Measurements from ENCODE around the gene CHRNG. TPM values are rescaled to one million over a fixed set of nuclear protein-coding genes. Genes with fewer than 3 reads are reported as not detected.

Gene CHRNG
- total RNA-seq, 2 donors from 2014 or later = not detected

DNA sequence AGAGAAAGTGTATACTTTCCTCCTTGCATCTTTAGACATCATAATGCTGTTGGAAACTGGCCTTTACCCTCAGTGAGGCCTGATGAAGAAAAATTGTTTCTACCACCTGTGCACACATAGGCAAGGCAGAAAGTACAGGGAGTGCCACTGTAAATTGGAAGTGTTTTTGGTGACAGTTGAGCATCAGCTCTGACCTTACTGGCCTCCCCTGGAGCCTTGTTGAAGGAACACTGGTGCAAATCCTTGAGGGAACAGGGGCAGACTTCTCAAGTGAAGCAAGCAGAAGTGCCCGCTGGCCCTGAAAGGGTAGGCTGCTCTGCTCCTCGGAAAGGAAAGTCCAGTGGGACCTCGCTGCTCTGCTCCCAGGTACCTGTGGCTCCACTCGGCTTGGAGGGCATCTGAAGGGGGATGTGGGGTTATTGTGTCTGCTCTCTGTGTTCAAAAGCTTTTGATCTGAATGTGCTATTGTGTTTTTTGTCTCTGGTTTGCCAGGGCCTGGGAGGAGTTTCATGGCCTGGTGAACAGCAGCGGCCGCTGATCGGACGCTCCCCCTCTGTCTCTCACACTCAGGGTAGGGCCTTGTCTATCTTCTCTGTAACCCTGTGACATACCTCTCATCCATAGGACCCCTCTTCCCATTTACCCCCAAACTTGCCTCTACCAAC is 34.4 kb downstream of the CHRNG start:
- Mint-ChIP-seq H3K36me3 (ENCODE audit: low read depth) (peaks cover 10% of the 10 kb centered on the region), H3K4me3 (no peak overlapping the region), H3K27ac (peak overlapping the region; percentile 63)

DNA sequence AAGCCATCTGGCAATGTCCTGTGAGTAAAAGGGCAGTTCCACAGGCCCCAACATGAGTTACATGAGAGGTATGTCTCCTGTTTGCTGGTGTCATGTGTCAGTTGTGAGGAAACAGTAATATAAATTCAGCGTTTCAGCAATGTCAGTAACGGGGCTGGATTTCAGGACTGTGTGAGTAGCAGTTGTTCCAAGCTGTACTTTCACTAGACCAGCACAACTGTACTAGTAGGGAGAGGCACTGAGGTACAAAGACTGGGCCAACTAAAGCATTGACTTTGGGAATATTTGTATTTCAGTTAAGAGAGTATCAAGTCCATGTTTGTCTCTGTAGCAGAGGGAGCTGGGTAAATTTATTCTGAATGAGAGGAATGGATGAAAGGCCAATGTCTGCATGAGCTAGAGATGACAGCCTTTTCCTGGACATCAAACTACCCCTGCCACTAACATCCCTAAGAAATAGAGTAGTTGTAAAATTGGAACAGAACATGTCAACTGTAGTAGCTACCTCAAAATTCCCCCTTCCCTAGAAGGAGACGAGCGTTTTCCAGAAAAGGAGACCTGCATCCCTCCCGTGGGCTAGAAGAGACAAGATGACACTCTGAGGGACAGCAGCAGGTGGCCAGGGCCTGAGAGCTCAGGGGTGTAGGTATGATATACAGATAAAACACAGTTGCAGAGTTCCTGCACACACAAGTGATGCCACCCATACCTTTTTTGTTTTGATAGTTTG is 35.3 kb downstream of the CHRNG start:
- Mint-ChIP-seq H3K27me3 (no peaks in the 10 kb centered on the region), H3K4me1 (peaks cover 4% of the 10 kb centered on the region), H3K27ac (peak overlapping the region; percentile 63), H3K4me3 (no peak overlapping the region), H3K36me3 (ENCODE audit: low read depth) (peaks cover 8% of the 10 kb centered on the region)
- no peaks in the 10 kb centered on the region for H3K9me3 ChIP-seq (ENCODE audit: control insufficient read depth, low read length, poor library complexity, severe bottlenecking)
- no peak for DNase-seq
- ATAC-seq = no peak

More for the DNA sequence above, 34.4 kb downstream of the CHRNG start:
- DNase-seq (no peak), ATAC-seq (no peak)
- no peaks in the 10 kb centered on the region for H3K9me3 ChIP-seq (ENCODE audit: control insufficient read depth, low read length, poor library complexity, severe bottlenecking)
- Mint-ChIP-seq H3K27me3 (no peaks in the 10 kb centered on the region), H3K4me1 (peaks cover 5% of the 10 kb centered on the region)

DNA sequence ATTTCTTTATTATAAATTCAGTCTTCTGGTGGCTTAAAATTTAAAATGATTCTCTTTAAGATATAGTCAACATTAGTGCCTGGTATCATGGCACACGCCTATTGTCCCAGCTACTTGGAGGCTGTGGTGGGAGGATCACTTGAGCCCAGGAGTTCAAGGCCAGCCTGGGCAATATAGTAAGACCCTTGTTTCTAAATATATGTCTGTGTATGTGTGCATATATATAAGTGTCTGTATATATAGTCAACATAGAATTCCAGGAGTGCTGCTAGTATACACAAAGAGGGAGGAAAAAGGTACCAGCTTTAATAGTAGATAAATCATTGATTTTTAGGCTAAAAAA is 35.9 kb downstream of the CHRNG start:
- no peaks in the 10 kb centered on the region for H3K9me3 ChIP-seq (ENCODE audit: control insufficient read depth, low read length, poor library complexity, severe bottlenecking)
- DNase-seq = no peak
- peaks cover 8% of the 10 kb centered on the region for H3K4me1 Mint-ChIP-seq
- ATAC-seq = no peak
- no peak overlapping the region for H3K4me3 Mint-ChIP-seq
- no peaks in the 10 kb centered on the region for H3K27me3 Mint-ChIP-seq
- peaks cover 8% of the 10 kb centered on the region for H3K36me3 Mint-ChIP-seq (ENCODE audit: low read depth)
- H3K27ac Mint-ChIP-seq = no peak overlapping the region

GRCh38 chr2:232576995-232577394 is 37.5 kb downstream of the CHRNG start:
- Mint-ChIP-seq H3K4me3 (no peak overlapping the region), H3K27ac (no peak overlapping the region), H3K27me3 (no peaks in the 10 kb centered on the region), H3K4me1 (peaks cover 8% of the 10 kb centered on the region), H3K36me3 (ENCODE audit: low read depth) (peaks cover 16% of the 10 kb centered on the region)
- ATAC-seq = no peak
- H3K9me3 ChIP-seq (ENCODE audit: control insufficient read depth, low read length, poor library complexity, severe bottlenecking) = no peaks in the 10 kb centered on the region
- no peak for DNase-seq

DNA sequence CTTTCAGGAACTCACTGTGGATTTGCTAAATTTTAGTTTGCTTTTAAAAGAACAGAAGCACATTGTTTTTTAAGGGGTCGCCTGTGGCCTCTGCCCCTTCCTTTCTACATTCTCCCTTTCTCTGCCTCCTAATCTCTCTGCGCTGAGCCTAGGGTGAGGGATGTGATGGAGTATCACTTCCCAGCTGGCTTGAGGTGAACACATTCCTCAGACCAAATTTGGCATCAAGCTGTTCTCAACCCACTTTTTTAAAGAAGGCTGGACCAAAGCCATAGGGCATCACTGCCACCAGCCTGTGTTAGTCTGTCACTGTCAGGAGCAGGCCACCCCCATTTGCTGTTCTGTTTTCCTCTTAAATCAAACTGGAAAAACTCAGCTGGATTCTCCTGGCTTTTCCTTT is 38.3 kb downstream of the CHRNG start:
- H3K27me3 Mint-ChIP-seq = no peaks in the 10 kb centered on the region
- H3K36me3 Mint-ChIP-seq (ENCODE audit: low read depth) = peaks cover 20% of the 10 kb centered on the region
- H3K4me1 Mint-ChIP-seq = peaks cover 8% of the 10 kb centered on the region
- DNase-seq (no peak), ATAC-seq (no peak)
- no peaks in the 10 kb centered on the region for H3K9me3 ChIP-seq (ENCODE audit: control insufficient read depth, low read length, poor library complexity, severe bottlenecking)
- H3K4me3 Mint-ChIP-seq = no peak overlapping the region
- H3K27ac Mint-ChIP-seq = no peak overlapping the region

GRCh38 chr2:232578626-232579025 is 39.1 kb downstream of the CHRNG start:
- no peaks in the 10 kb centered on the region for H3K9me3 ChIP-seq (ENCODE audit: control insufficient read depth, low read length, poor library complexity, severe bottlenecking)
- peaks cover 24% of the 10 kb centered on the region for H3K36me3 Mint-ChIP-seq (ENCODE audit: low read depth)
- H3K4me1 Mint-ChIP-seq = peaks cover 8% of the 10 kb centered on the region
- no peaks in the 10 kb centered on the region for H3K27me3 Mint-ChIP-seq
- H3K4me3 Mint-ChIP-seq = no peak overlapping the region
- no peak overlapping the region for H3K27ac Mint-ChIP-seq
- DNase-seq (no peak), ATAC-seq (no peak)

DNA sequence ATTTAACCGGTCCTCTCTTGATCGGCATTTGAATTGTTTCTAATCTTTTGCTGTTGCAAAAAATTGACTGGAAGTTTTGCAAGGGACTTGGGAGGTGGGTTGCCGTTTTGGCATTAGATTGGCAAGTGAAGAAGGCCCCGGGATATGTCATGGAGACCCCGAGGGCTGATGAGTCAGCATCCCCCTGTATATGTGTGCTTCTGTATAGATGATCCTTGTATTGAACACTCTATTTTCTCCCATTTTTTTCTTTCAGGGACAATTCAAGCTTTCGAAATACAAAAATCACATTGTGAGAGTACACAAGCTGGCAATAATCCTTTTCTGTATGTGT is 41.1 kb downstream of the CHRNG start:
- no peak overlapping the region for H3K4me3 Mint-ChIP-seq
- ATAC-seq (no peak), DNase-seq (no peak)
- H3K9me3 ChIP-seq (ENCODE audit: control insufficient read depth, low read length, poor library complexity, severe bottlenecking) = no peaks in the 10 kb centered on the region
- H3K27me3 Mint-ChIP-seq = no peaks in the 10 kb centered on the region
- peaks cover 19% of the 10 kb centered on the region for H3K36me3 Mint-ChIP-seq (ENCODE audit: low read depth)
- H3K27ac Mint-ChIP-seq = no peak overlapping the region
- peaks cover 5% of the 10 kb centered on the region for H3K4me1 Mint-ChIP-seq

DNA sequence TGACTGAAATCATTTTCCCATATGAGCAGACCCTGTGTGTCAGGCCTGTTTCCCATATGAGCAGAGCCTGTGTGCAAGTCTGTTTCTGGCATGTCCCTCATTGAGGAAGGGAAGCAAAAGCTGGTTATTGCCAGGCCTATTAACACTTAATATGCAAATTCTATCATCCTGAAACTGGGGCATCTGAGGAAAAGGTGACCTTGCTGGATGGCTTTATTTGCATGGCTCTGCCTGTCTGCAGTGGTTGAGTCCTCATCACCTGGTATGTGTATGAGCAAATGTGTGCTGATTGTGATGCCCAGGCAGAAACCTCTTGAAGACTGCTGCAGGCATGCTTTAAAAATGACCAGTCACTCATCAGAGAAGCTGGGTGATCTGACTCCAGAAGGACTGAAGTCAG is 42.2 kb downstream of the CHRNG start:
- H3K9me3 ChIP-seq (ENCODE audit: control insufficient read depth, low read length, poor library complexity, severe bottlenecking) = no peaks in the 10 kb centered on the region
- DNase-seq = no peak
- no peak overlapping the region for H3K27ac Mint-ChIP-seq
- no peak for ATAC-seq
- no peak overlapping the region for H3K4me3 Mint-ChIP-seq
- no peaks in the 10 kb centered on the region for H3K27me3 Mint-ChIP-seq
- H3K36me3 Mint-ChIP-seq (ENCODE audit: low read depth) = peaks cover 19% of the 10 kb centered on the region
- H3K4me1 Mint-ChIP-seq = peaks cover 5% of the 10 kb centered on the region

DNA sequence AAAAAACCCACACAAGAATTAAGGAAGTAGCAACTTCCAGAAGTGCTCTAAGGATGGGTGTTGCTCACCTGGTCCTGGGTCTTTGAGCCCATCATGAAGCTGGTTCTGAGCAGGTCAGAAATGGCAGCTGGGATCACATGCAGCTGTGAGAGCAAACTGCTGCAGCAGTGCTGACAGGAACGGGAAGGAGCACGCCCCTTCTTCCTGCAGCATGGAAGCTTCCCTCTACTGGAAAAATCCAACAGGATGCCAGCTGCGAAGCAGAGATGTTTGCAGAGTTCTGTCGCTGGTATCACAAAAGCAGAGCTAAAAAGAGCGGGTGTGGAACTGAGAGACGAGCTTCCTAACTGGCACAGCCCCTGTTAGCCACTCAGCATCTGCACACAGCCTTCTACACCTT is 44.7 kb downstream of the CHRNG start:
- ATAC-seq = no peak
- peaks cover 19% of the 10 kb centered on the region for H3K36me3 Mint-ChIP-seq (ENCODE audit: low read depth)
- no peak overlapping the region for H3K27ac Mint-ChIP-seq
- H3K4me1 Mint-ChIP-seq = peaks cover 5% of the 10 kb centered on the region
- H3K9me3 ChIP-seq (ENCODE audit: control insufficient read depth, low read length, poor library complexity, severe bottlenecking) = no peaks in the 10 kb centered on the region
- no peaks in the 10 kb centered on the region for H3K27me3 Mint-ChIP-seq
- DNase-seq = no peak
- H3K4me3 Mint-ChIP-seq = no peak overlapping the region

GRCh38 chr2:232586943-232587505 is 47.5 kb downstream of the CHRNG start:
- Mint-ChIP-seq H3K4me3 (no peak overlapping the region), H3K27me3 (no peaks in the 10 kb centered on the region), H3K36me3 (ENCODE audit: low read depth) (peaks cover 12% of the 10 kb centered on the region), H3K4me1 (no peaks in the 10 kb centered on the region), H3K27ac (no peak overlapping the region)
- no peaks in the 10 kb centered on the region for H3K9me3 ChIP-seq (ENCODE audit: control insufficient read depth, low read length, poor library complexity, severe bottlenecking)
- DNase-seq (no peak), ATAC-seq (no peak)

GRCh38 chr2:232587512-232587911 is 48.0 kb downstream of the CHRNG start:
- H3K27me3 Mint-ChIP-seq = no peaks in the 10 kb centered on the region
- H3K9me3 ChIP-seq (ENCODE audit: control insufficient read depth, low read length, poor library complexity, severe bottlenecking) = no peaks in the 10 kb centered on the region
- no peak for ATAC-seq
- H3K36me3 Mint-ChIP-seq (ENCODE audit: low read depth) = peaks cover 11% of the 10 kb centered on the region
- no peaks in the 10 kb centered on the region for H3K4me1 Mint-ChIP-seq
- DNase-seq = no peak
- H3K27ac Mint-ChIP-seq = no peak overlapping the region
- H3K4me3 Mint-ChIP-seq = no peak overlapping the region

GRCh38 chr2:232588031-232588430 is 48.5 kb downstream of the CHRNG start:
- no peak overlapping the region for H3K27ac Mint-ChIP-seq
- H3K9me3 ChIP-seq (ENCODE audit: control insufficient read depth, low read length, poor library complexity, severe bottlenecking) = no peaks in the 10 kb centered on the region
- peaks cover 6% of the 10 kb centered on the region for H3K36me3 Mint-ChIP-seq (ENCODE audit: low read depth)
- H3K27me3 Mint-ChIP-seq = no peaks in the 10 kb centered on the region
- DNase-seq (no peak), ATAC-seq (no peak)
- no peaks in the 10 kb centered on the region for H3K4me1 Mint-ChIP-seq
- H3K4me3 Mint-ChIP-seq = no peak overlapping the region

DNA sequence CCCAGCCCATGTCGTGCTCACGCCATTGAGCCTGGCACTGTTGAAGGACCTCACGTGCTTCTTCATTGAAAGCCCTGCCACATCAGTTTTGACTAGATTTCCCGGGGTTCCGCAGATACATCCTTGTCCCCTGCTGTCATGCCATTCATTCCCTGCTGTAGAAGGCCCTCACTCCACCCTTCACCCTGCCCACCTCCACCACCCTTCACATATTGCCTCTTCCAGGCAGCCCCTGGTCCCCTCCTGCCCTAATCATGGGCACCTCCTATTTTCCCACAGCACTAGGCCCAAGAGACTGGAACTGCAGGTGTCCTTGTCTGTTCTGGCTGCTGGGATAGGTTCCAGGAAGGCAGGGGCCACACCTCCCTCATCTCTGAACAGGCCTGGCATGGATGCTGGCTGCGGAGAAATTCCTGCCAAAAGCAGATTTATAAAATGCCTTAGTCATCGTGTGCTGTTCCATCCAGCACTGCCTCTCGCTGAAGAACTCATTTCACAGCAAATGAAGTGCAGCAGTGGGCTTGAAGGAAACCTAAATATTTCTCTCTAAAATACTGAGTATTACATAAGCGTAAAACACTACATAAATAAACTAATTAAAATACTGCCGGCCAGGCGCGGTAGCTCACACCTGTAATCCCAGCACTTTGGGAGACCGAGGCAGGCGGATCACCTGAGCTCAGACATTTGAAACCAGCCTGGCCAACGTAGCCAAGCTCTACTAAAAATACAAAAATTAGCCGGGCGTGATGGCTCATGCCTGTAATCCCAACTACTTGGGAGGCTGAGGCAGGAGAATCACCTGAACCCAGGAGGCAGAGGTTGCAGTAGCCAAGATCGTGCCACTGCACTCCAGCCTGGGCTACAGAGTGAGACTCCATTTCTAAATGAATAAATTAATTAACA is 49.4 kb downstream of the CHRNG start:
- DNase-seq (no peak), ATAC-seq (no peak)
- Mint-ChIP-seq H3K27ac (no peak overlapping the region), H3K27me3 (no peaks in the 10 kb centered on the region), H3K4me3 (no peak overlapping the region), H3K36me3 (ENCODE audit: low read depth) (peaks cover 3% of the 10 kb centered on the region), H3K4me1 (no peaks in the 10 kb centered on the region)
- no peaks in the 10 kb centered on the region for H3K9me3 ChIP-seq (ENCODE audit: control insufficient read depth, low read length, poor library complexity, severe bottlenecking)
